K562 (cell line): ENCODE measurements around the gene MXI1. TPM values are rescaled to one million over a fixed set of nuclear protein-coding genes. Genes with fewer than 3 reads are reported as not detected.
A peak's percentile ranks its signal among the peaks of the same experiment; 100 is the strongest.

Experiments
- BMI1 ChIP-seq: fragments of 150-350 bp; IDR thresholded peaks from 2 replicates; pipeline ENCODE4 v1.6.1; 2014; ENCODE audit warnings: low read length
- C11orf30 ChIP-seq: fragments of 450-650 bp; IDR thresholded peaks from 2 replicates; pipeline ENCODE4 v1.6.1; 2016; ENCODE audit warnings: low read depth, mild to moderate bottlenecking
- CHD4 ChIP-seq: fragments of 200-600 bp; sonication (generic); IDR thresholded peaks from 3 replicates; pipeline ENCODE4 v1.6.1; 2012; ENCODE audit warnings: low read depth, mild to moderate bottlenecking, mixed read lengths, low read length, inconsistent platforms; ENCODE audit not compliant: insufficient read depth, insufficient replicate concordance, poor library complexity, severe bottlenecking
- CREB1 ChIP-seq, 2 experiments: sonication (generic) in 1 of 2; formaldehyde crosslinking in 1 of 2; IDR thresholded peaks; 2 replicates each; pipeline versions ENCODE4 v1.6.1 to v1.8.0; 2012 to 2022; ENCODE audit warnings: inconsistent platforms in 1 of 2, mild to moderate bottlenecking in 1 of 2, missing genetic modification reagents in 1 of 2, moderate library complexity in 1 of 2
- CREM ChIP-seq: IDR thresholded peaks from 2 replicates; pipeline ENCODE4 v1.6.1; 2014; ENCODE audit warnings: antibody characterized with exemption, low read depth
- CTCF ChIP-seq, 3 experiments: IDR thresholded peaks in 2 of 3; conservative IDR thresholded peaks in 1 of 3; 2 replicates each; pipeline ENCODE4 v1.5.1; 2011 to 2012; ENCODE audit warnings: low read length in 3 of 3, mild to moderate bottlenecking in 3 of 3, control low read depth in 2 of 3, improper control_type of control experiment in 1 of 3, inconsistent platforms in 1 of 3, low read depth in 1 of 3, mixed read lengths in 1 of 3, moderate library complexity in 1 of 3; ENCODE audit not compliant: insufficient read depth in 2 of 3
- DDX20 ChIP-seq: fragments of 450-650 bp; IDR thresholded peaks from 2 replicates; pipeline ENCODE4 v1.6.1; 2016; ENCODE audit warnings: missing genetic modification characterization, low read depth, mild to moderate bottlenecking, missing compliant biosample characterization, moderate library complexity
- E2F6 ChIP-seq, 2 experiments: IDR thresholded peaks; 2 replicates each; pipeline ENCODE4 v1.6.1; 2011; ENCODE audit warnings: borderline replicate concordance in 1 of 2, control low read depth in 1 of 2, low read depth in 1 of 2, low read length in 1 of 2, mild to moderate bottlenecking in 1 of 2, mixed read lengths in 1 of 2, moderate library complexity in 1 of 2; ENCODE audit not compliant: insufficient read depth in 1 of 2, insufficient read length in 1 of 2, poor library complexity in 1 of 2, severe bottlenecking in 1 of 2; ENCODE audit errors: extremely low read depth in 1 of 2
- FOXK1 ChIP-seq: sonication (generic); formaldehyde crosslinking; IDR thresholded peaks from 2 replicates; pipeline ENCODE4 v1.8.0; 2022; ENCODE audit warnings: missing genetic modification reagents, mild to moderate bottlenecking, borderline replicate concordance
- FOXK2 ChIP-seq, 2 experiments: fragments of 450-650 bp; IDR thresholded peaks in 1 of 2; conservative IDR thresholded peaks in 1 of 2; 2 replicates each; pipeline ENCODE4 v1.6.1; 2016; ENCODE audit warnings: low read depth in 2 of 2, mild to moderate bottlenecking in 1 of 2
- FOXM1 ChIP-seq, 2 experiments: fragments of 450-650 bp in 1 of 2; sonication (generic) in 1 of 2; formaldehyde crosslinking in 1 of 2; IDR thresholded peaks; 2 replicates each; pipeline versions ENCODE4 v1.6.1 to v1.9.0; 2017 to 2022; ENCODE audit warnings: low read depth in 2 of 2, mild to moderate bottlenecking in 2 of 2, missing genetic modification reagents in 1 of 2, moderate library complexity in 1 of 2
- GATAD2B ChIP-seq: fragments of 450-650 bp; IDR thresholded peaks from 2 replicates; pipeline ENCODE4 v1.6.1; 2017; ENCODE audit warnings: mild to moderate bottlenecking, borderline replicate concordance
- MEIS2 ChIP-seq: fragments of 450-650 bp; IDR thresholded peaks from 2 replicates; pipeline ENCODE4 v1.6.1; 2014; ENCODE audit warnings: mild to moderate bottlenecking; ENCODE audit not compliant: partially characterized antibody
- NRF1 ChIP-seq, 2 experiments: fragments of 450-650 bp; IDR thresholded peaks in 1 of 2; conservative IDR thresholded peaks in 1 of 2; 2 replicates each; pipeline ENCODE4 v1.6.1; 2014; ENCODE audit warnings: mild to moderate bottlenecking in 2 of 2
- PHF8 ChIP-seq: fragments of 200-600 bp; sonication (generic); IDR thresholded peaks from 2 replicates; pipeline ENCODE4 v1.6.1; 2012; ENCODE audit warnings: mixed run types, mild to moderate bottlenecking, inconsistent platforms, low read length, moderate library complexity, borderline replicate concordance
- POLR2A ChIP-seq: fragments of 450-650 bp; conservative IDR thresholded peaks from 2 replicates; pipeline ENCODE4 v1.6.1; 2016
- POLR2AphosphoS5 ChIP-seq: IDR thresholded peaks from 2 replicates; pipeline ENCODE4 v1.6.1; 2011; ENCODE audit warnings: mild to moderate bottlenecking, low read depth, low read length, moderate library complexity; ENCODE audit not compliant: control insufficient read depth, insufficient read depth
- SIRT6 ChIP-seq: IDR thresholded peaks from one replicate; pipeline ENCODE4 v1.6.1; 2012; ENCODE audit warnings: low read depth, mild to moderate bottlenecking, control low read depth, inconsistent platforms, low read length, moderate library complexity
- SRSF9 ChIP-seq: fragments of 200-400 bp; formaldehyde crosslinking; IDR thresholded peaks from 2 replicates; pipeline ENCODE4 v1.6.1; 2017; ENCODE audit warnings: low read depth, low read length, borderline replicate concordance
- STAT5A ChIP-seq: IDR thresholded peaks from 2 replicates; pipeline ENCODE4 v1.6.1; 2012; ENCODE audit warnings: low read length, inconsistent platforms, borderline replicate concordance
- TAF1 ChIP-seq: IDR thresholded peaks from 2 replicates; pipeline ENCODE4 v1.6.1; 2011; ENCODE audit warnings: mild to moderate bottlenecking, low read length, moderate library complexity; ENCODE audit not compliant: insufficient read depth, control insufficient read depth, severe bottlenecking; ENCODE audit errors: extremely low read depth
- TBL1XR1 ChIP-seq, 2 experiments: IDR thresholded peaks; 2 replicates each; pipeline ENCODE4 v1.6.1; 2012; ENCODE audit warnings: improper control_type of control experiment in 2 of 2, low read length in 2 of 2, mild to moderate bottlenecking in 1 of 2
- XRCC3 ChIP-seq: fragments of 450-650 bp; IDR thresholded peaks from 2 replicates; pipeline ENCODE4 v1.6.1; 2017; ENCODE audit warnings: mild to moderate bottlenecking, moderate library complexity
- ZNF316 ChIP-seq: fragments of 450-650 bp; IDR thresholded peaks from 2 replicates; pipeline ENCODE4 v1.6.1; 2016
- ZNF79 ChIP-seq: fragments of 250-450 bp; sonication (Bioruptor Pico); IDR thresholded peaks from 2 replicates; pipeline ENCODE4 v1.4.0; 2020; ENCODE audit warnings: low read depth, mild to moderate bottlenecking, moderate library complexity
- polyA plus RNA-seq, 8 experiments: library from polyadenylated mRNA; depleted of rRNA in 4 of 8; stranded (reverse) in 5 of 8; unstranded in 3 of 8; fragments of >200 nt; fragmentation: Nextera tagmentation in 2 of 8; fragmentation: Illumina TruSeq in 1 of 8; extraction: Ambion mirVana in 2 of 8; extraction: Trizol in 1 of 8; gene quantifications; 2 replicates each; pipeline versions ENCODE4 v1.2.1 to v1.2.3, GENCODE V29; 2011 to 2014; ENCODE audit warnings: inconsistent platforms in 1 of 8, missing spikeins in 1 of 8
- total RNA-seq, 7 experiments: library from RNA; depleted of rRNA in 6 of 7; stranded (reverse); fragments of >200 nt in 6 of 7; fragmentation: Illumina TruSeq in 2 of 7; extraction: Trizol in 2 of 7; gene quantifications; 2 replicates each; pipeline versions ENCODE4 v1.2.1 to v1.2.3, GENCODE V29; 2011 to 2021; ENCODE audit warnings: low replicate concordance in 1 of 7

Gene MXI1
- total and polyA plus RNA-seq, 9 of the 15 experiments (the other 6 are each of a cell fraction or from before 2014, with no cell fraction given): 9.1 to 23.7 (median 14.8) TPM

DNA sequence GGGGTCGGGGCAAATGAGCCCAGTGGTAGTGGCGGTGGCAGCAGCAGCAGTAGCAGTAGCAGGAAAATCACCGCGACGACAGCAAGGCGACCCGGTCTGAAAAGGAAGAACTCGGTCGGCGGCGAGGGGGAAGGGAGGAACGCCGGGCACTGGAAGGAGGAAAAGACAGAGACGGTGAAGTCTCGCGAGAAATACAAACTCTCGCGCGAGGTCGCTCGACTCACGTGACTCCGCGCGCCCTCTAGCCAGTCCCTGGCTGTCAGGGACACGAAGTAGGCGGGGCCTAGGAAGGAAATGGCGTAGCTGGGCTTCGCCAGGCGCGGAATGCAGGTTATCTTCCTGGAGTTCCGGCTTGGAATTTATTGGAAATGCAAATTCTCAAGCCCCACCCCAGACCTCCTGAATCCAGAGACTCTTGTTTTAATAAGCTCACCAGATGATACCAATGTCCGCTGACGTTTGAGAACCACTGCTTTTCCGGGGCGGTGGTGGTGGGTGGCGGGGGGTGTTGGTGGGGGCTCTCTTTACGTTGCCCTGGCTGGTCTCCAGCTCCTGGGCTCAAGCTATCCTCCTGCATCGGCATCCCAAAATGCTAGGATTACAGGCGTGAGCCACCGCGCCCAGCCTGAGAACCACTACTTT lies 97.5 kb downstream of the MXI1 start, which contains the start of gene SMNDC1 (continued):
- TF ChIP-seq DDX20 (tag) (no peak), CHD4 (no peak), TAF1 (peak; percentile 75), SIRT6 (no peak), POLR2A (peak; percentile 75), CREB1 (IDR thresholded peaks at IDR 0.05) (peak; percentile 62), CREB1 (CRISPR knock-in tag; IDR thresholded peaks at IDR 0.05) (peak; percentile 42; the same call in 1 of the 2 replicates), TBL1XR1 (IDR thresholded peaks at IDR 0.05; ENCODE audit: low read length in 2 of 2) (no peak), STAT5A (no peak), XRCC3 (no peak), GATAD2B (no peak), PHF8 (peak; percentile 65; the same call in 1 of the 2 replicates), ZNF79 (CRISPR knock-in tag) (no peak), FOXK2 (conservative IDR thresholded peaks at IDR 0.05 in 1 of 2, IDR thresholded peaks at IDR 0.05 in 1 of 2; ENCODE audit: low read depth in 2 of 2) (peak in 1 of 2 experiments; percentile 22; a peak in 1 of 4 replicates), BMI1 (no peak), FOXM1 (IDR thresholded peaks at IDR 0.05; ENCODE audit: low read depth) (no peak), FOXM1 (CRISPR knock-in tag; IDR thresholded peaks at IDR 0.05; ENCODE audit: low read depth) (no peak), E2F6 (IDR thresholded peaks at IDR 0.05; ENCODE audit: borderline replicate concordance in 1 of 2, extremely low read depth in 1 of 2, insufficient read depth in 1 of 2, insufficient read length in 1 of 2, low read depth in 1 of 2, low read length in 1 of 2, poor library complexity in 1 of 2, severe bottlenecking in 1 of 2) (peak in 1 of 2 experiments; percentile 0), POLR2AphosphoS5 (peak; percentile 72; the same call in 1 of the 2 replicates), C11orf30 (0 out of 2 replicates have a peak, but pooled peaks have one; percentile 40), MEIS2 (peak; percentile 30), ZNF316 (no peak), NRF1 (conservative IDR thresholded peaks at IDR 0.05 in 1 of 2, IDR thresholded peaks at IDR 0.05 in 1 of 2) (peak; percentile 23 to 46; a peak in 1 of 4 replicates), CTCF (IDR thresholded peaks at IDR 0.05 in 2 of 3, conservative IDR thresholded peaks at IDR 0.05 in 1 of 3; ENCODE audit: insufficient read depth in 2 of 3, low read depth in 1 of 3, low read length in 3 of 3) (no peak), SRSF9 (no peak), CREM (peak; percentile 89), FOXK1 (CRISPR knock-in tag) (no peak)
